Hepatocyte (in vitro differentiated cells): ENCODE data around the gene SURF2.

Experiments used
- CTCF ChIP-seq: fragments of 200-600 bp; sonication (generic); IDR thresholded peaks from 2 replicates; pipeline ENCODE4 v1.5.1; 2016; ENCODE audit warnings: antibody characterized with exemption, mild to moderate bottlenecking; ENCODE audit not compliant: poor library complexity
- EZH2 ChIP-seq: fragments of 200-600 bp; sonication (generic); IDR thresholded peaks from 2 replicates; pipeline ENCODE4 v1.6.1; 2016; ENCODE audit warnings: antibody characterized with exemption, mild to moderate bottlenecking, borderline replicate concordance

- TF ChIP-seq CTCF (no peak), EZH2 (no peak)
Measured at GRCh38 chr9:133349965-133350616, 6.3 kb upstream of the SURF2 start.
